Endodermal cell (in vitro differentiated cells): Measurements from ENCODE around the gene PPP1R36. TPM values are rescaled to one million over a fixed set of nuclear protein-coding genes. Genes with fewer than 3 reads are reported as not detected.
A peak's percentile ranks its signal among the peaks of the same experiment; 100 is the strongest.

Experiments
- DNase-seq: peaks from one replicate; pipeline ENCODE4 v3.0.0-alpha.2; 2017
- H3K27ac ChIP-seq: 2 replicates; pipeline ENCODE4 v1.5.1; 2013; ENCODE audit warnings: mild to moderate bottlenecking, low read depth, low read length, moderate library complexity
- H3K27me3 ChIP-seq: 2 replicates; pipeline ENCODE4 v1.6.1; 2013; ENCODE audit warnings: mild to moderate bottlenecking, low read length, moderate library complexity; ENCODE audit not compliant: insufficient read depth, control insufficient read depth, poor library complexity, severe bottlenecking
- H3K36me3 ChIP-seq: 2 replicates; pipeline ENCODE4 v1.7.0; 2013; ENCODE audit warnings: mild to moderate bottlenecking, low read length, moderate library complexity; ENCODE audit not compliant: control insufficient read depth, insufficient read depth
- H3K4me1 ChIP-seq: one replicate; pipeline ENCODE4 v1.7.0; 2013; ENCODE audit warnings: low read length; ENCODE audit not compliant: control insufficient read depth, insufficient read depth
- H3K4me3 ChIP-seq: 2 replicates; pipeline ENCODE4 v1.5.1; 2013; ENCODE audit warnings: mild to moderate bottlenecking, low read length, moderate library complexity
- H3K9ac ChIP-seq: 2 replicates; pipeline ENCODE4 v1.6.1; 2013; ENCODE audit warnings: mild to moderate bottlenecking, low read length, moderate library complexity; ENCODE audit not compliant: poor library complexity, severe bottlenecking; ENCODE audit errors: extremely low read depth
- H3K9me3 ChIP-seq: 2 replicates; pipeline ENCODE4 v1.6.1; 2013; ENCODE audit warnings: mild to moderate bottlenecking, low read length, moderate library complexity; ENCODE audit not compliant: control insufficient read depth
- H3K27ac Mint-ChIP-seq: 2 replicates; pipeline ENCODE4 v1.8.0; 2020; ENCODE audit warnings: mixed read lengths
- H3K27me3 Mint-ChIP-seq: 2 replicates; pipeline ENCODE4 v1.8.0; 2021; ENCODE audit warnings: mild to moderate bottlenecking, mixed read lengths; ENCODE audit not compliant: insufficient read depth
- H3K36me3 Mint-ChIP-seq: 2 replicates; pipeline ENCODE4 v1.8.0; 2020; ENCODE audit warnings: low read depth, mixed read lengths
- H3K4me1 Mint-ChIP-seq: 2 replicates; pipeline ENCODE4 v1.8.0; 2020; ENCODE audit warnings: mixed read lengths
- H3K4me3 Mint-ChIP-seq: 2 replicates; pipeline ENCODE4 v1.8.0; 2020; ENCODE audit warnings: mild to moderate bottlenecking, moderate library complexity, mixed read lengths
- H3K9me3 Mint-ChIP-seq: 2 replicates; pipeline ENCODE4 v1.8.0; 2020; ENCODE audit warnings: mild to moderate bottlenecking, mixed read lengths
- WGBS, 2 experiments: methylation state at CpG; one replicate each; pipeline versions ENCODE4 v1.1.5 to v1.1.7; 2013; ENCODE audit warnings: missing lambda C conversion rate in 2 of 2, mixed read lengths in 1 of 2; ENCODE audit not compliant: insufficient coverage in 1 of 2, insufficient read length in 1 of 2; 5-methylcytosine and 5-hydroxymethylcytosine counted together
- long read RNA-seq, 4 experiments: library from polyadenylated mRNA in 2 of 4; library from RNA in 1 of 4; library from capped mRNA in 1 of 4; stranded (forward) in 3 of 4; unstranded in 1 of 4; transcript quantifications; one replicate each; pipeline ENCODE4 v2.0.0, GENCODE V29; 2020 to 2021; ENCODE audit warnings: inconsistent platforms in 1 of 4
- polyA plus RNA-seq, 2 experiments: library from polyadenylated mRNA; stranded (reverse); fragments of 50-300 nt; gene quantifications; one replicate each; pipeline ENCODE4 v1.2.3, GENCODE V29; 2013
- total RNA-seq, 2 donors: library from RNA; stranded (reverse); fragmentation: NEBNext Ultra II Directional in 1 of 2; extraction: Animal tissue kit (Norgen Biotek cat#: 25700) in 1 of 2; gene quantifications; 2 replicates in 1 of 2; 3 replicates in 1 of 2; pipeline ENCODE4 v1.2.1, GENCODE V29; 2021
- TF ChIP-seq, protein P1 (sequence below): fragments of 200-600 bp; sonication (generic); conservative IDR thresholded peaks from 2 replicates; pipeline ENCODE4 v1.5.0; 2021; ENCODE audit warnings: antibody characterized with exemption, mild to moderate bottlenecking

Gene PPP1R36, protein sequence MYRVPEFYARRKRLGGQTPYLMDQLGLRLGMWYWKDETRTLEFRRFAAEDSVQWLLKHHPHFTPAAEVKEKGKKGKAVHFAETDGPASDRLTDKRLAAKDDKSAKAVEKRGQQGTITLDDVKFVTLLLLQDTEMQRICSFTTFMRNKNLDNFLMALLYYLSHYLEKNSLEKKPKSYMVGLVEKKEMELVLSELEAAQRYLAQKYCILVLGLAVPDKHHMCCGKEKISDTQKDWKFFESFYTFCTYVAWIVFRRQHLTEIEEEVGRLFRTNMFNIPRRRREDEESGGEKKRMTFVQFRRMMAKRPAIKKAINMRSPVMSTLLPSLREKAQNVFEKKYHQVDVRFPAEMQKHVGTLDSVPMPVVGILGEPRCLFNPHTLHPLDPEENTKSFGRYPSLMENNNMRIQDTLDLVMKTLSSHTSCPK
- total RNA-seq = 1 to 10 TPM in 1 of 2 donors, under 1 TPM in 1; 0.24 to 1.2 TPM
- polyA plus RNA-seq (2013, experiment 1 of 2) = 0.14 TPM
- 0.58 TPM for polyA plus RNA-seq (2013, experiment 2 of 2)
- long read RNA-seq, experiment 1, partial matches to known transcripts = 1 of 2 reads
- long read RNA-seq, experiment 1, other reads (novel, unspliced or antisense) = 1 of 2 reads
- long read RNA-seq, experiment 2 = 0 reads
- long read RNA-seq, experiment 3 = 0 reads
- long read RNA-seq, experiment 4, partial matches to known transcripts = 0 of 2 reads
- long read RNA-seq, experiment 4, other reads (novel, unspliced or antisense) = 0 of 2 reads

GRCh38 chr14:64549791-64550620 is at the start of gene PPP1R36:
Gene PPP1R36 (plus strand): TSS chr14:64549961. CDS start chr14:64549998, 37 bp downstream.
- TF ChIP-seq, protein P1, sequence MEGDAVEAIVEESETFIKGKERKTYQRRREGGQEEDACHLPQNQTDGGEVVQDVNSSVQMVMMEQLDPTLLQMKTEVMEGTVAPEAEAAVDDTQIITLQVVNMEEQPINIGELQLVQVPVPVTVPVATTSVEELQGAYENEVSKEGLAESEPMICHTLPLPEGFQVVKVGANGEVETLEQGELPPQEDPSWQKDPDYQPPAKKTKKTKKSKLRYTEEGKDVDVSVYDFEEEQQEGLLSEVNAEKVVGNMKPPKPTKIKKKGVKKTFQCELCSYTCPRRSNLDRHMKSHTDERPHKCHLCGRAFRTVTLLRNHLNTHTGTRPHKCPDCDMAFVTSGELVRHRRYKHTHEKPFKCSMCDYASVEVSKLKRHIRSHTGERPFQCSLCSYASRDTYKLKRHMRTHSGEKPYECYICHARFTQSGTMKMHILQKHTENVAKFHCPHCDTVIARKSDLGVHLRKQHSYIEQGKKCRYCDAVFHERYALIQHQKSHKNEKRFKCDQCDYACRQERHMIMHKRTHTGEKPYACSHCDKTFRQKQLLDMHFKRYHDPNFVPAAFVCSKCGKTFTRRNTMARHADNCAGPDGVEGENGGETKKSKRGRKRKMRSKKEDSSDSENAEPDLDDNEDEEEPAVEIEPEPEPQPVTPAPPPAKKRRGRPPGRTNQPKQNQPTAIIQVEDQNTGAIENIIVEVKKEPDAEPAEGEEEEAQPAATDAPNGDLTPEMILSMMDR = no peak
- H3K9me3 Mint-ChIP-seq = no peaks in the 10 kb centered on the region
- 7 to 12% methylated on average over 25 to 54 of the region's 54 CpGs for WGBS, 2 experiments
- Histone ChIP-seq H3K9me3 (no peaks in the 10 kb centered on the region), H3K36me3 (no peaks in the 10 kb centered on the region), H3K4me1 (no peaks in the 10 kb centered on the region), H3K27ac (no peak within 1 kb of the TSS), H3K27me3 (peaks cover 38% of the 10 kb centered on the region), H3K9ac (no peak within 1 kb of the TSS), H3K4me3 (peak within 1 kb of the TSS; percentile 77)
- no peak within 1 kb of the TSS for H3K27ac Mint-ChIP-seq
- peaks cover 25% of the 10 kb centered on the region for H3K27me3 Mint-ChIP-seq
- H3K4me1 Mint-ChIP-seq = peaks cover 8% of the 10 kb centered on the region
- DNase-seq = peak; percentile 56
- no peaks in the 10 kb centered on the region for H3K36me3 Mint-ChIP-seq
- peak within 1 kb of the TSS; percentile 51 for H3K4me3 Mint-ChIP-seq

DNA sequence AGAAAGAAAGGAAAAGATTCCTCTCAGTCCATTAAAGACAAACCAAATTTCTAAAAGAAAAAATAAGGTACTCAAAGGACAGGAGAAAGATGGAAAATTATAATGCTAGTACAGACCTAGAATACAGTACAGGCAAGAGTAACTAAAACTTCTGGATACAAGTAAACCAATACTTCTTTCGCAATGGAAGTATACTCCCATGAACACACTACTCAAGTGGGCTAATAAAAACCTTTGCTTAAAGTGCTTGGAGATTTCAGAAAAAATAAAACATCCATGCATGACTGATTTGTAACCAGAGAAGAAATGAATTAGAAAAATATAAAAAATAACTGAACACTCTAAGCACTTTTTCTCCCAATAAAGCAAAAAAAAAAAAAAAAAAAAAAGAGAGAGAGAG is 49.7 kb upstream of the PPP1R36 start:
- H3K27ac Mint-ChIP-seq = no peak overlapping the region
- H3K36me3 Mint-ChIP-seq = peaks cover 22% of the 10 kb centered on the region
- no peaks in the 10 kb centered on the region for H3K27me3 Mint-ChIP-seq
- Histone ChIP-seq H3K4me3 (no peak overlapping the region), H3K27ac (no peak overlapping the region), H3K9me3 (no peaks in the 10 kb centered on the region), H3K4me1 (peaks cover 12% of the 10 kb centered on the region), H3K9ac (no peak overlapping the region), H3K27me3 (no peaks in the 10 kb centered on the region), H3K36me3 (peaks cover 4% of the 10 kb centered on the region)
- no peaks in the 10 kb centered on the region for H3K9me3 Mint-ChIP-seq
- WGBS, 2 experiments = 100% methylated on average over 1 of the region's 1 CpG; no CpG with 5 or more reads in 1 of the 2 experiments
- H3K4me1 Mint-ChIP-seq = peaks cover 23% of the 10 kb centered on the region
- no peak for DNase-seq
- no peak overlapping the region for H3K4me3 Mint-ChIP-seq
- TF ChIP-seq, protein P1 = no peak
